PC-3 (cell line): ENCODE data around the gene CASP8AP2.

Experiments
- CTCF ChIP-seq: fragments of 300-600 bp; sonication (generic); conservative IDR thresholded peaks from 2 replicates; pipeline ENCODE4 v1.5.1; 2017; ENCODE audit warnings: antibody characterized with exemption, low read depth, mild to moderate bottlenecking, low read length
- EZH2 ChIP-seq: fragments of 300-600 bp; sonication (generic); IDR thresholded peaks from one replicate; pipeline ENCODE4 v1.6.1; 2017; ENCODE audit warnings: antibody characterized with exemption, mild to moderate bottlenecking, low read length; ENCODE audit not compliant: unreplicated experiment
- EZH2phosphoT487 ChIP-seq: fragments of 300-600 bp; sonication (generic); IDR thresholded peaks from 2 replicates; pipeline ENCODE4 v1.6.1; 2018; ENCODE audit warnings: mild to moderate bottlenecking, antibody characterized with exemption, low read length, borderline replicate concordance

GRCh38 chr6:89781070-89782034 is 48.3 kb upstream of the CASP8AP2 start:
- TF ChIP-seq CTCF = no peak
- no peak for TF ChIP-seq EZH2phosphoT487
- TF ChIP-seq EZH2 = no peak
